HepG2 (cell line): ENCODE results near the gene CFAP92. TPM values are rescaled to one million over a fixed set of nuclear protein-coding genes. Genes with fewer than 3 reads are reported as not detected.

Source experiments
- AGO2 ChIP-seq: fragments of 200-400 bp; formaldehyde crosslinking; optimal IDR thresholded peaks from 2 replicates; pipeline ENCODE3; 2017; ENCODE audit warnings: mild to moderate bottlenecking, low read depth, low read length, moderate library complexity
- BATF2 ChIP-seq: sonication (generic); formaldehyde crosslinking; IDR thresholded peaks from 2 replicates; pipeline ENCODE4 v1.8.0; 2022; ENCODE audit warnings: mild to moderate bottlenecking, missing genetic modification reagents, moderate library complexity
- CHD2 ChIP-seq: IDR thresholded peaks from 2 replicates; pipeline ENCODE4 v1.6.1; 2011; ENCODE audit warnings: low read depth, low read length, improper control_type of control experiment
- GFI1 ChIP-seq: sonication (generic); formaldehyde crosslinking; IDR thresholded peaks from 2 replicates; pipeline ENCODE4 v1.5.0; 2020; ENCODE audit warnings: missing genetic modification reagents, mild to moderate bottlenecking, borderline replicate concordance
- HOMEZ ChIP-seq: IDR thresholded peaks from 2 replicates; pipeline ENCODE4 v1.6.1; 2016; ENCODE audit warnings: low read depth
- IKZF5 ChIP-seq: IDR thresholded peaks from 2 replicates; pipeline ENCODE4 v1.6.1; 2018; ENCODE audit warnings: missing genetic modification reagents, mild to moderate bottlenecking, missing compliant biosample characterization
- PAXIP1 ChIP-seq: sonication (generic); formaldehyde crosslinking; conservative IDR thresholded peaks from 2 replicates; pipeline ENCODE4 v1.4.0; 2020; ENCODE audit warnings: mild to moderate bottlenecking, missing genetic modification reagents, moderate library complexity
- SNAPC4 ChIP-seq: sonication (generic); formaldehyde crosslinking; IDR thresholded peaks from 2 replicates; pipeline ENCODE4 v1.4.0; 2020; ENCODE audit warnings: mild to moderate bottlenecking, missing genetic modification reagents
- ZNF280B ChIP-seq: sonication (generic); formaldehyde crosslinking; IDR thresholded peaks from 2 replicates; pipeline ENCODE4 v1.5.0; 2020; ENCODE audit warnings: missing genetic modification reagents, mild to moderate bottlenecking, borderline replicate concordance
- ZNF567 ChIP-seq: sonication (generic); formaldehyde crosslinking; IDR thresholded peaks from 2 replicates; pipeline ENCODE4 v1.8.1; 2023; ENCODE audit warnings: mild to moderate bottlenecking, missing genetic modification reagents, borderline replicate concordance
- ZNF569 ChIP-seq: sonication (generic); formaldehyde crosslinking; IDR thresholded peaks from 2 replicates; pipeline ENCODE4 v1.5.0; 2020; ENCODE audit warnings: mild to moderate bottlenecking, missing genetic modification reagents, moderate library complexity, borderline replicate concordance
- ZNF605 ChIP-seq: sonication (generic); formaldehyde crosslinking; IDR thresholded peaks from 2 replicates; pipeline ENCODE4 v1.8.0; 2022; ENCODE audit warnings: mild to moderate bottlenecking, missing genetic modification reagents
- ZNF678 ChIP-seq: sonication (generic); formaldehyde crosslinking; IDR thresholded peaks from 2 replicates; pipeline ENCODE4 v1.4.0; 2020; ENCODE audit warnings: mild to moderate bottlenecking, missing genetic modification reagents
- polyA plus RNA-seq, 8 experiments: library from polyadenylated mRNA; depleted of rRNA in 3 of 8; stranded (reverse) in 7 of 8; unstranded in 1 of 8; fragments of >200 nt; fragmentation: Illumina TruSeq in 4 of 8; extraction: Trizol in 4 of 8; gene quantifications; 2 replicates each; pipeline versions ENCODE4 v1.2.1 to v1.2.3, GENCODE V29; 2011 to 2016; ENCODE audit warnings: low read depth in 4 of 8, missing spikeins in 1 of 8, mixed read lengths in 1 of 8; ENCODE audit not compliant: insufficient read depth in 1 of 8
- total RNA-seq, 5 experiments: library from RNA; depleted of rRNA; stranded (reverse); fragments of >200 nt; fragmentation: Illumina TruSeq; extraction: Trizol; gene quantifications; 2 replicates each; pipeline ENCODE4 v1.2.3, GENCODE V29; 2016; ENCODE audit warnings: low read depth in 1 of 5

The CFAP92 gene
- total and polyA plus RNA-seq, 2 of the 13 experiments (the other 11 are each of a cell fraction or from before 2014, with no cell fraction given), result 0.18 to 0.46 TPM

- TF ChIP-seq BATF2 (peak; percentile 94), HOMEZ (CRISPR knock-in tag) (peak; percentile 70; the same call in 1 of the 2 replicates), ZNF605 (peak; percentile 97), IKZF5 (peak; percentile 96), GFI1 (CRISPR knock-in tag) (peak; percentile 32; the same call in 1 of the 2 replicates), AGO2 (no peak), ZNF678 (CRISPR knock-in tag) (no peak; the same call in 1 of the 2 replicates), PAXIP1 (CRISPR knock-in tag) (no peak; the same call in 1 of the 2 replicates), ZNF569 (CRISPR knock-in tag) (no peak; the same call in 1 of the 2 replicates), ZNF280B (peak; percentile 99), CHD2 (no peak), SNAPC4 (peak; percentile 92), ZNF567 (CRISPR knock-in tag) (no peak)
Observed at GRCh38 chr3:128879125-128879969, 114.5 kb downstream of the CFAP92 start, which contains the start of gene ACAD9 (continued).
